Ammon's horn (tissue), 1 donor: Measurements from ENCODE around the gene C4B.

Source experiments
- DNase-seq: peaks from one replicate; pipeline ENCODE4 v3.0.0-alpha.2; 2016; ENCODE audit warnings: low spot score

C4B gene

GRCh38 chr6:32081168-32081990 is 66.8 kb downstream of the C4B start:
- no peak for DNase-seq

GRCh38 chr6:32082478-32082877 is 67.9 kb downstream of the C4B start:
- DNase-seq, result no peak

- DNase-seq, result no peak
These were observed 68.3 kb downstream of the C4B start for GRCh38 chr6:32082935-32083334.

GRCh38 chr6:32083812-32084768 is 69.5 kb downstream of the C4B start:
- DNase-seq, result no peak

GRCh38 chr6:32084780-32085179 is 70.2 kb downstream of the C4B start:
- DNase-seq, result no peak
